Measurements from ENCODE around the gene RUNX3. TPM values are rescaled to one million over a fixed set of nuclear protein-coding genes. Genes with fewer than 3 reads are reported as not detected.

The RUNX3 gene
- total and polyA plus RNA-seq, 2 donors (not counting 1 experiment from before 2014, with no cell fraction given): 0.48 to 0.66 TPM

DNA sequence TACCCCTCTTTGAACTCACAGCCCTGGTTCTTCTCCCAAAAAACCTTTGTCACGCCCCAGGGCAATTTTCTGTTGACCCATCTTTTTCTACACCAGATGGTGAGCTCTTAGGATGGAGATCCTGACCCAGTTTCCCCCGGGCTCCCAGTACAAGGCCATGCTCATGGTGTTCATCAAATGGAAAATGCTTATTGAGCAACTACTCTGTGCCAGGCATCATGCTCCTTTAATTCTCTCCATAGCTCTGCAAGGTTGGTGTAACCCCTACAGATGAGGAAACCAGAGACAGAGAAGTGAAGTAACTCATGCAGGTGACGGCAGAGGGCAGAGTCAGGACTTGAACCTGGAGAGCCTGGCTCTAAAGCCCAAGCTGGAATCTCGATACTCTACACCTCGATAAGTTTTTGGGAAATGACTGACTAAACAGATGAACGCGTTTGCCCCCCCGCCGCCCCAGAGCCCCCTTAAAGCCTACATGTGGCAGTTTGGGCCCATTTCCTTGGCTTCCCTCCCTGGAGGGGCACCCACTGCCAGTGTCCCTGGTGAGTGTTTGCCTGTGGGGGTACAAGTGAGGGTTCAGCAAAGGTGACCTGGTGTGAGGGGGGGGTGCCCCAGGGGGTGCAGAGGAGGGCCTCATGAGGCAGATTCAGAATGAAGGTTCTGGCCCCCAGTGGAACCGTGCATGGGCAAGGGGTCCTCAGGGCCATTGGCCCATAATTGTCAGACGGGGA is 30.2 kb upstream of the RUNX3 start:
- no peak for DNase-seq (ENCODE audit: low read depth in 2 of 2)
- no peaks in the 10 kb centered on the region for H3K9me3 ChIP-seq (ENCODE audit: control insufficient read depth, insufficient read depth, low read depth, low read length)

DNA sequence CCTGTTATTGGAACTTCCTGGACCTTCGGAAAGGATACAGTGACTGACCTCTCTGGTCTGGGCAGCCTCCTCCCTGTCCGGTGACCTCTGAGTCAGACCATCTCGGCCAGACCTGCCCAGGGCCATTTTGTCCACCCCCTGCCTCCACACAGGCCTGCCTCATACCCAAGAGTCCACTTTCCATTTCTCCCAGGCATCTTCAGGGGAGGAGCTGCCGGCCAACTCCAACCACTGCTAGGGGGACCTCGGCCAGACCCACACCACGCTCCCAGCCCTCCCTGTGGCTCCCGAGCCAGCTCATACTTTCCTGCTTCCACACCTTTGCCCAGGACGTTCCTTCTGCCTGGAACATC is 29.5 kb upstream of the RUNX3 start:
- H3K27me3 ChIP-seq (ENCODE audit: control insufficient read depth, insufficient read depth, low read length): no peaks in the 10 kb centered on the region
- H3K4me1 ChIP-seq (ENCODE audit: control insufficient read depth, extremely low read depth, insufficient read depth, low read length): no peaks in the 10 kb centered on the region
- no peak for TF ChIP-seq EZH2 (IDR thresholded peaks at IDR 0.05; ENCODE audit: low read length, missing control alignments)
- TF ChIP-seq CTCF (conservative IDR thresholded peaks at IDR 0.05 in 1 of 2, IDR thresholded peaks at IDR 0.05 in 1 of 2; ENCODE audit: low read depth in 1 of 2, low read length in 2 of 2): no peak
- no peak for DNase-seq (ENCODE audit: low read depth in 2 of 2)
- H2AFZ ChIP-seq (ENCODE audit: low read length): no peak overlapping the region
- H3K36me3 ChIP-seq (ENCODE audit: control insufficient read depth, insufficient read depth, low read length): no peaks in the 10 kb centered on the region
- H3K4me3 ChIP-seq (replicated peaks in 1 of 4; ENCODE audit: control extremely low read depth in 1 of 4, insufficient read depth in 1 of 4, low read depth in 3 of 4, low read length in 4 of 4): no peak overlapping the region
- H3K4me2 ChIP-seq (ENCODE audit: extremely low read depth, insufficient read depth, low read length): no peak overlapping the region
- H3K9me3 ChIP-seq (ENCODE audit: control insufficient read depth, insufficient read depth, low read depth, low read length): no peaks in the 10 kb centered on the region
- no peaks in the 10 kb centered on the region for H4K20me1 ChIP-seq (ENCODE audit: control insufficient read depth, extremely low read depth, insufficient read depth, low read length)
- no peaks in the 10 kb centered on the region for H3K79me2 ChIP-seq (ENCODE audit: control insufficient read depth, insufficient read depth, low read length)
- no peak overlapping the region for H3K9ac ChIP-seq (ENCODE audit: insufficient read depth, low read length)
- no peak overlapping the region for H3K27ac ChIP-seq (ENCODE audit: insufficient read depth, low read length)

More for the DNA sequence above, 30.2 kb upstream of the RUNX3 start:
- Histone ChIP-seq H3K27me3 (ENCODE audit: control insufficient read depth, insufficient read depth, low read length) (no peaks in the 10 kb centered on the region), H3K27ac (ENCODE audit: insufficient read depth, low read length) (no peak overlapping the region), H2AFZ (ENCODE audit: low read length) (no peak overlapping the region), H3K79me2 (ENCODE audit: control insufficient read depth, insufficient read depth, low read length) (no peaks in the 10 kb centered on the region), H4K20me1 (ENCODE audit: control insufficient read depth, extremely low read depth, insufficient read depth, low read length) (no peaks in the 10 kb centered on the region), H3K9ac (ENCODE audit: insufficient read depth, low read length) (no peak overlapping the region), H3K4me1 (ENCODE audit: control insufficient read depth, extremely low read depth, insufficient read depth, low read length) (no peaks in the 10 kb centered on the region), H3K4me3 (replicated peaks in 1 of 4; ENCODE audit: control extremely low read depth in 1 of 4, insufficient read depth in 1 of 4, low read depth in 3 of 4, low read length in 4 of 4) (no peak overlapping the region), H3K36me3 (ENCODE audit: control insufficient read depth, insufficient read depth, low read length) (no peaks in the 10 kb centered on the region), H3K4me2 (ENCODE audit: extremely low read depth, insufficient read depth, low read length) (no peak overlapping the region)
- no peak for TF ChIP-seq EZH2 (IDR thresholded peaks at IDR 0.05; ENCODE audit: low read length, missing control alignments)
- no peak for TF ChIP-seq CTCF (conservative IDR thresholded peaks at IDR 0.05 in 1 of 2, IDR thresholded peaks at IDR 0.05 in 1 of 2; ENCODE audit: low read depth in 1 of 2, low read length in 2 of 2)

DNA sequence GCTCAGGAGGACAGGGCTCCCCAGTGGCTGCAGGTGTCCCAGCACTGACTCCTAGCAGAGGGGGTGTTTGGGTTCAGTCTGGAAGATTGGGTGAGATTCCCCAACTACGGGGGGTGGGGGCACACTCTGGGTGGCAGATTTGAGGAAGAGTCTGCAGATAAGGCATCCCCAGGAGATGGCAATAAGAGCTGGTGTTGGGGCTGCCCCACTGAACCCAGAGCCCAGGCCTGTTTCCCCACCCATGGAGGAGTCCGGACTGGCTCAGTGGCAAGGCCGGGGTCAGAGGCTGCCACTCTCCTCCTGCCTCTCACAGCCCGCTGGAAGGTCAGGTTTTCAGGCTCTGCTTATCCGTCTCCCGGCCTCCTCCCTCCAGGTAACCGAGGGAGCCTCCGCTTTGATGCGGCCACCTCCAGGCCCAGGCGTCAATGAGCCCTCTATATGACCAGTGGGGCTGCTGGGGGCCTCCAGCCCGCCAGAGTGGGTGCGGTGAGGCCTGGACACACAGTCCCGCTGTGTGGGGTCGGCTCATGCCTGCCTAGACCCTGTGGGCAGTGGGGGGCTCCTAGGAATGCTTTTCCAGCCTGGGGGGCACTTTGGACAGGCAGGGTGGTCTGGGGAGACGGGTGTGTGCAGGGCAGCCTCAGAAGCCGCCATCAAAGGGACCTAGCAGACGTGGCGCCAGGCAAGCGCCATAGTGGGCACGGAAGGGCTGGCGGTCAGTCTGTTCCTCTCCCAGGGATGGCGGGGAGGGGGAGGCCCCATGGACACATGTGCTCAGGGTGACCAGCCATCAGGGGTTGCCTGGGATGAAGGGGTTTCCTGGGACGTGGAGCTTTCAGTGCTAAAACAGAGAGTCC is 28.9 kb upstream of the RUNX3 start:
- Histone ChIP-seq H3K79me2 (ENCODE audit: control insufficient read depth, insufficient read depth, low read length) (no peaks in the 10 kb centered on the region), H4K20me1 (ENCODE audit: control insufficient read depth, extremely low read depth, insufficient read depth, low read length) (no peaks in the 10 kb centered on the region), H3K27me3 (ENCODE audit: control insufficient read depth, insufficient read depth, low read length) (no peaks in the 10 kb centered on the region), H2AFZ (ENCODE audit: low read length) (no peak overlapping the region), H3K27ac (ENCODE audit: insufficient read depth, low read length) (no peak overlapping the region), H3K4me2 (ENCODE audit: extremely low read depth, insufficient read depth, low read length) (no peak overlapping the region), H3K36me3 (ENCODE audit: control insufficient read depth, insufficient read depth, low read length) (no peaks in the 10 kb centered on the region), H3K4me1 (ENCODE audit: control insufficient read depth, extremely low read depth, insufficient read depth, low read length) (no peaks in the 10 kb centered on the region), H3K9me3 (ENCODE audit: control insufficient read depth, insufficient read depth, low read depth, low read length) (no peaks in the 10 kb centered on the region), H3K4me3 (replicated peaks in 1 of 4; ENCODE audit: control extremely low read depth in 1 of 4, insufficient read depth in 1 of 4, low read depth in 3 of 4, low read length in 4 of 4) (no peak overlapping the region), H3K9ac (ENCODE audit: insufficient read depth, low read length) (no peak overlapping the region)
- DNase-seq (ENCODE audit: low read depth in 2 of 2): no peak
- TF ChIP-seq EZH2 (IDR thresholded peaks at IDR 0.05; ENCODE audit: low read length, missing control alignments) (no peak), CTCF (conservative IDR thresholded peaks at IDR 0.05 in 1 of 2, IDR thresholded peaks at IDR 0.05 in 1 of 2; ENCODE audit: low read depth in 1 of 2, low read length in 2 of 2) (no peak)

Data from fibroblast of lung (primary cell).